ENCODE data around the gene ABCD3. TPM values are rescaled to one million over a fixed set of nuclear protein-coding genes. Genes with fewer than 3 reads are reported as not detected.
"Not testable (repeated sequence)": the region's sequence is repeated elsewhere in the genome, so short reads cannot be mapped to it uniquely, and the experiment has no call there.

ABCD3 gene
- total RNA-seq, 4 donors from 2014 or later = 37.2 to 88.3 (median 58.1) TPM

DNA sequence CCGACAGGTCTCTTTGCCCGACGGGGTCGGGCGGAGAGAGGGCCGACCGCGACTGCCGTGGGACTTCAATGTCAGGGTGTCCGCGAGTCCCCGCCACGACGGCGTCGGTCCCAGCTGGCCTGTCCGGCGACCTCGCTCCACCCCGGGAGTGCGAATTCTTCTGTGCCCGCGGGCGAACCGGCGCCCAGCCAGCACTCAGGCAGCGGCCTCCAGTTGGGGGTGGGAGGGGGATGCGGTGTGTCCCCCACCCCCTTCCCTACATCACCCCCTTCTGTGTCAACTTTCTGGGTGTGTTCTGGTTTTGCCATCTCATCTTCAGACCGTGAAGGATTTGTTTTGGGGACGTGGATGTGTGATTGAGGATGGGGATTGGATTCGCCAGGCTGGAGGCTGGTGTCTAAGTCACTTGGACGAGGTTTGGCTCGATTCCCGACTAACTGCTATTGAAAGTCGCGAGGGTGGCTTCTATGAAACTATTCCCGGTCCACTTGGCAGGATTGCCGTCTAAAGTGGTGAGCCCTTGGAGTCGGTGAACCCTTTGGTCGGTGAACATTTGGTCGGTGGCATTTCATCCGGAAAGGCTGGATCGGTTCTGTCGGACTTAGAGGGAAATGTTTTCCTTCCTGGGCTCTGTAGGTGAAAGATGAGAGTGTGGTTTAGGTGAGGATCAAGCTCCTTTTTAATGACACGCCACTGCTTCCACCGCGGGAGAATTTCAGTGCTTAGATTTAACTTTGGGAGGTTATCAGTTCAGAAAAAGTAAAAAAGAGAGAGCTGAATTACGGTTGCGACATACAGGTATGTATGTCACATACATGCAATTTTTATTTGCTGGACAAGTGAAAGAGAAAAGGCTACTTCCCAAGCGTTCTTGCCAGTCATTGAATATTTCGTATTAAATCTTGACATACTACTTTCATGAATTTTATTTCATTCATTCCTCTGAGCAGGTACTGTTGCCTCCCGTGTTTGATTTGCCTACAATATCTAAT is 771 bp downstream of the ABCD3 start:
- TF ChIP-seq POLR2A (IDR thresholded peaks at IDR 0.05) = no peak
- no peak for TF ChIP-seq POLR2AphosphoS5 (IDR thresholded peaks at IDR 0.05)
- no peak for TF ChIP-seq EP300 (IDR thresholded peaks at IDR 0.05; ENCODE audit: low read depth)
- no peak for TF ChIP-seq CTCF (IDR thresholded peaks at IDR 0.05)
- 3 to 10% methylated on average over 18 to 52 of the region's 52 CpGs for WGBS, 2 donors (ENCODE audit: low coverage in 1 of 2)
- peak; percentile 50 for DNase-seq
- peak overlapping the region; percentile 83 to 92 (median 89) for H3K4me3 ChIP-seq
- no peaks in the 10 kb centered on the region for H3K36me3 ChIP-seq
- H3K4me1 ChIP-seq = peaks cover 16 to 58% (median 42%) of the 10 kb centered on the region in 4 donors
- H3K27me3 ChIP-seq = no peaks in the 10 kb centered on the region
- in situ Hi-C loops (cut with MboI; ENCODE audit: low pct_ligation_motif_present in 1 of 4, low pct_unique_long_range_greater_than_20kb in 1 of 4, low sequenced_read_pairs in 3 of 4) (no loop called here), intact Hi-C loops (cut with DNase I; ENCODE audit: low total_unique reads) (no loop called here)
- no peaks in the 10 kb centered on the region for H3K9me3 ChIP-seq
- H3K27ac ChIP-seq = peak overlapping the region; percentile 94 to 95 (median 95)

DNA sequence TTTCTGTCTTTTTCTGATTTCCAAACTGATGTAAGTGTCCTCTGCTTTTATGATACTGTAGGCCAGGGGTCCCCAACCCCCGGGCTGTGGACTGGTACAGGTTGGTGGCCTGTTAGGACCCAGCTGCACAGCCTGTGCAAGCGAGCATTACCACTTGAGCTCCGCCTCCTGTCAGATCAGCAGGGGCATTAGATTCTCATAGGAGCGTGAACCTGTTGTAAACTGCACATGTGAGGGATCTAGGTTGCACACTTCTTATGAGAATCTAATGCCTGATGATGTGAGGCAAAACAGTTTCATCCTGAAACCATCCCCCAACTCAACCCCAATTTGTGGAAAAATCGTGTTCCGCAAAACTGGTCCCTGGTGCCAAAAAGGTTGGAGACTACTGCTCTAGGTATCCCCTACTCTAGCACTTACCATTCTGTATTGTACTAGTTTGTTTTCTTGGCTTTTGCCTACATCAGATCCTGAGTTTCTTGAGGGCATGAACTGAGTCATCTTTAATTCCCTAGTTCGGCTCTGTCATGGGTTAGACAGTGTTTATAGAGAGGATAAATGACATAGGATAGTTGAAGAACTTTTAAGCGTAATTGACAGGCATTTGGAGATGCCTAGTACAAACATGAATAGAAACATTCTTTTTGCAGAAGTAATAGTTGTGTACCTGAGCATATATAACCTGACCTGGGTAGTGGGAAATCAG is 4.1 kb downstream of the ABCD3 start:
- H3K4me1 ChIP-seq = peaks cover 9 to 74% (median 49%) of the 10 kb centered on the region in 4 donors
- H3K27ac ChIP-seq = no peak overlapping the region
- no peak overlapping the region for H3K4me3 ChIP-seq
- H3K36me3 ChIP-seq = no peaks in the 10 kb centered on the region
- TF ChIP-seq EP300 (IDR thresholded peaks at IDR 0.05; ENCODE audit: low read depth) = no peak
- no peak for TF ChIP-seq POLR2A (IDR thresholded peaks at IDR 0.05)
- no peak for TF ChIP-seq POLR2AphosphoS5 (IDR thresholded peaks at IDR 0.05)
- no peak for TF ChIP-seq CTCF (IDR thresholded peaks at IDR 0.05)
- in situ Hi-C loops (cut with MboI; ENCODE audit: low pct_ligation_motif_present in 1 of 4, low pct_unique_long_range_greater_than_20kb in 1 of 4, low sequenced_read_pairs in 3 of 4) = no loop called here
- 84 to 87% methylated on average over 4 to 8 of the region's 8 CpGs for WGBS, 2 donors (ENCODE audit: low coverage in 1 of 2)
- intact Hi-C loops (cut with DNase I; ENCODE audit: low total_unique reads) = no loop called here
- no peaks in the 10 kb centered on the region for H3K27me3 ChIP-seq
- DNase-seq = no peak
- H3K9me3 ChIP-seq = no peaks in the 10 kb centered on the region

DNA sequence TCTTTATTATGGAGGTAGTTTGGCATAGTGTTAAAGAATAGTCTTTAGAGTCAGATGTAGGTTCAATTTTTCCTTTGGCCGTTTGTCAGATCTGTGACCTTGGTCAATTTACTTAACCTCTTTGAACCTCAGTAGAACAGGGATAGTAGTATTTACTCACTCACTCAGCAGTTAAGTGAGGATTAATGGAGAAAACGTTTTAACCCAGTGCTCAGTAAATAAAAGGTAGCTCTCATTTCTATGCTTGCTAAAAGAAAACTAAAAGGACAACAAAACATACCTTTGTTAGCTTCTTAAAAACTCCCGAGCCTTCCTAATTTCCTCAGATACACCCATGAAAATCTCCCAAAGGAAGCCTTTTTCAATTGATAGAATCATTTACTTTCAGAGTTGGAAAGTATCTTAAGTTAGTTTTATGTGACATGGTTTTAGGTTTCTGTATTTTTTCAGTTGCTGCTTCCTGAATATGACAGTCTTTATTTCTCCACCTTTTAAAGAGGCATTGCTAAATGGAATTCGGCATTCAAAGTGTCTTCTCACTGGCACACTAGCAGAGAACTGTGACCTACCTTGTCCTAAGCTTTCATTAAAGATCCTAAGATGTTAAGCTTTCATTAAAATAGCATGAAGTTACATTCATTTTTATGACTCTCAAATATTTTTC is 7.8 kb downstream of the ABCD3 start:
- TF ChIP-seq POLR2AphosphoS5 (IDR thresholded peaks at IDR 0.05) = no peak
- TF ChIP-seq EP300 (IDR thresholded peaks at IDR 0.05; ENCODE audit: low read depth) = no peak
- TF ChIP-seq POLR2A (IDR thresholded peaks at IDR 0.05) = no peak
- TF ChIP-seq CTCF (IDR thresholded peaks at IDR 0.05) = no peak
- H3K4me1 ChIP-seq = peaks cover 6 to 86% (median 46%) of the 10 kb centered on the region in 4 donors
- H3K36me3 ChIP-seq = no peaks in the 10 kb centered on the region
- H3K4me3 ChIP-seq = peak overlapping the region in 1 of 4 donors; percentile 4
- intact Hi-C loops (cut with DNase I; ENCODE audit: low total_unique reads) = no loop called here
- no peaks in the 10 kb centered on the region for H3K27me3 ChIP-seq
- no peaks in the 10 kb centered on the region for H3K9me3 ChIP-seq
- H3K27ac ChIP-seq = peak overlapping the region; percentile 52 to 74 (median 63)
- WGBS, 2 donors (ENCODE audit: low coverage in 1 of 2) = 20 to 28% methylated on average over 4 of the region's 4 CpGs
- in situ Hi-C loops (cut with MboI; ENCODE audit: low pct_ligation_motif_present in 1 of 4, low pct_unique_long_range_greater_than_20kb in 1 of 4, low sequenced_read_pairs in 3 of 4) = no loop called here
- no peak for DNase-seq

DNA sequence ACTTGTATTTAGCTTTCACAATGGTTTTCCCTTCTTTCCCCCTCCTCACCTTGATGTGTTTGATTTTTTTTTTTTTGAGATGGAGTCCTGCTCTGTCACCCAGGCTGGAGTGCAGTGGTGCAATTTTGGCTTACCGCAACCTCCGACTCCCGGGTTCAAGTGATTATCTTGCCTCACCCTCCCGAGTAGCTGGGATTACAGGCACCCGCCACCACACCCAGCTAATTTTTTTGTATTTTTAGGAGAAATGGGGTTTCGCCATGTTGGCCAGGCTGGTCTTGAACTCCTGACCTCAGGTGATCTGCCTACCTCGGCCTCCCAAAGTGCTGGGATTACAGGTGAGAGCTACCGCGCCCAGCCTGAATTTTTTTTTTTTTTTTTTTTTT is 8.3 kb downstream of the ABCD3 start:
- H3K36me3 ChIP-seq; H3K4me3 ChIP-seq; H3K27me3 ChIP-seq; H3K9me3 ChIP-seq; in situ Hi-C loops (cut with MboI; ENCODE audit: low pct_ligation_motif_present in 1 of 4, low pct_unique_long_range_greater_than_20kb in 1 of 4, low sequenced_read_pairs in 3 of 4); DNase-seq; intact Hi-C loops (cut with DNase I; ENCODE audit: low total_unique reads): not testable (repeated sequence)
- Histone ChIP-seq H3K4me1 (peaks cover 6 to 85% (median 43%) of the 10 kb centered on the region in 4 donors), H3K27ac (peak overlapping the region; percentile 52 to 74 (median 63))
- WGBS, 2 donors (ENCODE audit: low coverage in 1 of 2) = 89 to 100% methylated on average over 2 to 9 of the region's 9 CpGs
